Inflammatory macrophage (primary cell): Measurements from ENCODE around the gene ACRBP.

Experiments
- DNase-seq, 2 donors: peaks; one replicate each; pipeline ENCODE4 v3.0.0-alpha.2; 2020 to 2022
- total RNA-seq, 18 experiments: gene quantifications; one replicate each; lab custom pipeline; 2026; ENCODE audit warnings: mixed read lengths in 6 of 18, inconsistent platforms in 2 of 18; lab: John Stamatoyannopoulos, UW

The ACRBP gene
- total RNA-seq = 0.20 to 4.6 (median 1.6) reads per million in 18 experiments

GRCh38 chr12:6647083-6647604, at the start of gene ACRBP:
Gene ACRBP, minus strand, starts transcription at chr12:6647432. Its CDS starts 66 bp downstream, at chr12:6647366.
- peak; percentile 82 to 83 for DNase-seq

GRCh38 chr12:6695313-6696045, 48.2 kb upstream of the ACRBP start:
- no peak for DNase-seq

GRCh38 chr12:6694701-6695100, 47.5 kb upstream of the ACRBP start:
- DNase-seq = no peak

- no peak for DNase-seq
These were observed 46.7 kb upstream of the ACRBP start for GRCh38 chr12:6693832-6694355.

- DNase-seq = no peak
These were observed 45.7 kb upstream of the ACRBP start for GRCh38 chr12:6692888-6693287.

- DNase-seq = no peak
These were observed 44.2 kb upstream of the ACRBP start for GRCh38 chr12:6691473-6691872.

- peak; percentile 99 for DNase-seq
These were observed 42.0 kb upstream of the ACRBP start, which contains the start of gene ZNF384 for GRCh38 chr12:6688999-6689882. Gene ZNF384, minus strand, starts transcription at chr12:6689375. Its CDS starts 9,855 bp downstream, at chr12:6679520.

GRCh38 chr12:6688543-6688998, 41.3 kb upstream of the ACRBP start:
- DNase-seq = peak; percentile 24 to 43

- no peak for DNase-seq
These were observed 38.6 kb upstream of the ACRBP start for GRCh38 chr12:6685814-6686213.

- peak; percentile 51 to 60 for DNase-seq
These were observed 37.4 kb upstream of the ACRBP start for GRCh38 chr12:6684609-6685008.

- no peak for DNase-seq
These were observed 29.7 kb upstream of the ACRBP start for GRCh38 chr12:6676962-6677361.

GRCh38 chr12:6672143-6672542, 24.9 kb upstream of the ACRBP start:
- no peak for DNase-seq

- no peak for DNase-seq
These were observed 20.5 kb upstream of the ACRBP start for GRCh38 chr12:6667559-6668210.

GRCh38 chr12:6666211-6666610, 19.0 kb upstream of the ACRBP start:
- DNase-seq = no peak

GRCh38 chr12:6664902-6665301, 17.7 kb upstream of the ACRBP start:
- peak; percentile 63 to 75 for DNase-seq

- peak; percentile 100 for DNase-seq
These were observed 15.9 kb upstream of the ACRBP start, which contains the start of gene ING4 for GRCh38 chr12:6662906-6663742. Gene ING4, minus strand, starts transcription at chr12:6663119. Its CDS starts 18 bp downstream, at chr12:6663101.

GRCh38 chr12:6662602-6662905, 15.3 kb upstream of the ACRBP start:
- DNase-seq = no peak

GRCh38 chr12:6653987-6654386, 6.8 kb upstream of the ACRBP start:
- DNase-seq = no peak

- DNase-seq = no peak
These were observed 6.1 kb upstream of the ACRBP start for GRCh38 chr12:6653342-6653741.

GRCh38 chr12:6652391-6652790, 5.2 kb upstream of the ACRBP start:
- DNase-seq = no peak

- no peak for DNase-seq
These were observed 3.6 kb upstream of the ACRBP start for GRCh38 chr12:6650832-6651231.
